GM12801 (cell line): ENCODE measurements around the gene TP53I13.

Experiments used
- CTCF ChIP-seq: IDR thresholded peaks from one replicate; pipeline ENCODE4 v1.5.1; 2011; ENCODE audit warnings: control low read depth; ENCODE audit not compliant: insufficient read length; ENCODE audit errors: extremely low read depth

The TP53I13 gene

DNA sequence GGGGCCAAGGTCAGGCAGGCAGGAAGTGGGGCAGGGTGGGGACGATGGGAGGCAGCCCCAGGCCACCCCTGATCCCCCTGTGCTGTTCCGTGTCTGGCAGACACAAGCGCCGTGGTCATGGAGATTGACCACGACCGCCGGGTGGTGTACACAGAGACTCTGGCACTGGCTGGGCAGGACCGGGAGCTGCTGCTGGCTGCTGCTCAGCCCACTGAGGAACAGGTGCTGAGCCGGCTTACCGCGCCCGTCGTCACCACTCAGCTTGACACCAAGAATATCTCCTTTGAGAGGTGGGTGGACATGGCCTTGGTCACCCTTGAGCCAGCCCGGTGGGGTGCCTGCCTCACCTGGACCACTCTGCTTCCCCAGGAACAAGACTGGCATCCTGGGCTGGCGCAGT, 40.5 kb downstream of the TP53I13 start:
- no peak for TF ChIP-seq CTCF

DNA sequence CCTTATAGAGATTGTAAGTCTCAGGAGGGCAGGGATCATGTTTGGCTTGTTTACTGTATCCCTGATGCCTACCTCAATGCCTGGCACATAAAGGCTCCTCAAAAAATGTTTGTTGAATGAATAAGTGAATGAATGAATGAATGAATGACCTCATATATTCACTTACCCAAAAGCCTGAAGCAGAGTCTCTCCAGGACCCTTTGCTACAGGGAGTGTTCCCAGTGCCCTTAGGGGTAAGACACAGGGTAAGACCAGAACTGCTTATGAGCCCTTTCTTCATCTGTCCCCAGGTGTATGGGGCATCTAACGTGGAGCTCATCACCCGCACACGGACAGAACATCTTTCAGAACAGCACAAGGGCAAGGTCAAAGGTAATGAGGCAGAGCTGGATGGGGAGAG, 41.9 kb downstream of the TP53I13 start:
- no peak for TF ChIP-seq CTCF

- no peak for TF ChIP-seq CTCF
These were observed 43.0 kb downstream of the TP53I13 start for GRCh38 chr17:29611351-29612093.

- TF ChIP-seq CTCF, result no peak
These were observed 43.5 kb downstream of the TP53I13 start for GRCh38 chr17:29612094-29612403.

DNA sequence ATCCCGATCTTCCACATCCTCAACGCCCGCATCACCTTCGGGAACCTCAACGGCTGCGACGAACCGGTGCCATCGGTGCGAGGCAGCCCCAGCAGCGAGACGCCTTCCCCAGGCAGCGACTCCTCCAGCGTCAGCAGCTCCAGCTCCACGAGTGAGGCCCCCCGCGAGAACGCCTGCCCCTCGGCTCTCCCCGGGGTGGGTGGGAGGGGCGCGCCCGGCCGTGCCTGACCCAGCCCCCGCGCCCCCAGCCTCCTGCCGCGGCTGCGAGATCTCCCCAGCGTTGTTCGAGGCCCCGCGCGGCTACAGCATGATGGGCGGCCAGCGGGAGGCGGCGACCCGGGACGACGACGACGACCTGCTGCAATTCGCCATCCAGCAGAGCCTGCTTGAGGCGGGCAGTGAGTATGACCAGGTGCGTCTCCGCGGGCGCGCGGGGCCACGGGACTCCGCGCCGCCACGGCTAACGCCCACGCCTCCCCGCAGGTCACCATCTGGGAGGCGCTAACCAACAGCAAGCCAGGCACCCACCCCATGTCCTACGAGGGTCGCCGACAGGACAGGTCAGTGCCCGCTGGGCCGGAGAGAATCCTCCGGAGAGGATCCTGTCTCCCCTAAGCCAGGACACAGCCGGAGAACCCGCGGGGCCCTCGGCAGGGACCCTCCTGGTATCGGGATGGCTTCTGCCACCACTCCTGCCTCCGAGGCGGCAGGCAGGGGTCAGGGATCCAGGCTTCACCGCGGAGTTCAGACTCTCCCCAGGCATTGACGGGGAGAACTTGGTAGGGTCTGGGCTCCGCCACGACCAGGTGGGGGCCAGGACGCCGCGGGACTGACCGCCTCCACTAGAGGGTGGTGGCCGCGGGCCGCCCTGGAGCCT, 44.1 kb downstream of the TP53I13 start:
- TF ChIP-seq CTCF, result no peak

GRCh38 chr17:29613352-29613837, 44.9 kb downstream of the TP53I13 start:
- no peak for TF ChIP-seq CTCF

GRCh38 chr17:29613856-29614255, 45.4 kb downstream of the TP53I13 start:
- TF ChIP-seq CTCF, result no peak
